SK-N-SH (cell line): Measurements from ENCODE around the gene TDP2. TPM values are rescaled to one million over a fixed set of nuclear protein-coding genes. Genes with fewer than 3 reads are reported as not detected.
"Not testable (repeated sequence)": the region's sequence is repeated elsewhere in the genome, so short reads cannot be mapped to it uniquely, and the experiment has no call there.

Source experiments
- CTCF ChIA-PET: fragments of 300-600, 350-600 bp; formaldehyde crosslinking; extraction: SDS; loops from one replicate; lab custom pipeline; 2021; lab: Yijun Ruan, JAX
- POLR2A ChIA-PET: fragments of 350-600 bp; sonication (Branson Sonifier 250); formaldehyde crosslinking; extraction: SDS; loops from one replicate; lab custom pipeline; 2020; ENCODE audit warnings: antibody characterized with exemption, inconsistent platforms; lab: Yijun Ruan, JAX
- DNase-seq: peaks from one replicate; pipeline ENCODE4 v3.0.0; 2012
- H2AFZ ChIP-seq: fragments of 200-600 bp; sonication (generic); 2 replicates; pipeline ENCODE4 v1.8.1; 2016; ENCODE audit warnings: antibody characterized with exemption, mild to moderate bottlenecking, low read depth
- H3F3A ChIP-seq: fragments of 200-600 bp; sonication (generic); replicated peaks from 2 replicates; pipeline ENCODE3; 2016; ENCODE audit warnings: antibody characterized with exemption, mild to moderate bottlenecking; ENCODE audit not compliant: insufficient read depth
- H3K27ac ChIP-seq, 2 experiments: fragments of 200-500 bp in 1 of 2; fragments of 200-600 bp in 1 of 2; sonication (Bioruptor generic) in 1 of 2; sonication (generic), shearing (Covaris generic) in 1 of 2; 2 replicates each; pipeline versions ENCODE4 v1.5.1 to v1.6.1; 2014 to 2016; ENCODE audit warnings: low read depth in 2 of 2, inconsistent platforms in 1 of 2, low read length in 1 of 2, mild to moderate bottlenecking in 1 of 2, mixed read lengths in 1 of 2
- H3K27me3 ChIP-seq: fragments of 200-600 bp; sonication (generic), shearing (Covaris generic); 2 replicates; pipeline ENCODE4 v1.6.1; 2016; ENCODE audit warnings: mixed run types; ENCODE audit not compliant: insufficient read depth
- H3K36me3 ChIP-seq, 2 experiments: fragments of 200-500 bp in 1 of 2; fragments of 200-600 bp in 1 of 2; sonication (Bioruptor generic) in 1 of 2; sonication (generic) in 1 of 2; replicated peaks in 1 of 2; 2 replicates each; pipeline versions ENCODE3 to v1.5.1; 2014 to 2016; ENCODE audit warnings: low read length in 1 of 2, mild to moderate bottlenecking in 1 of 2; ENCODE audit not compliant: insufficient read depth in 2 of 2, control insufficient read depth in 1 of 2
- H3K4me1 ChIP-seq, 2 experiments: fragments of 200-500 bp in 1 of 2; fragments of 200-600 bp in 1 of 2; sonication (Bioruptor generic) in 1 of 2; sonication (generic), shearing (Covaris generic) in 1 of 2; 2 replicates each; pipeline versions ENCODE4 v1.5.1 to v1.6.1; 2014 to 2016; ENCODE audit warnings: low read depth in 1 of 2, low read length in 1 of 2, mixed run types in 1 of 2; ENCODE audit not compliant: insufficient read depth in 2 of 2, control insufficient read depth in 1 of 2
- H3K4me2 ChIP-seq: fragments of 200-600 bp; sonication (generic), shearing (Covaris generic); 2 replicates; pipeline ENCODE4 v1.6.1; 2017; ENCODE audit warnings: mixed run types
- H3K4me3 ChIP-seq, 2 experiments: fragments of 200-500 bp in 1 of 2; fragments of 200-600 bp in 1 of 2; sonication (Bioruptor generic) in 1 of 2; sonication (generic), shearing (Covaris generic) in 1 of 2; 2 replicates each; pipeline versions ENCODE4 v1.5.1 to v1.8.1; 2014 to 2016; ENCODE audit warnings: low read depth in 2 of 2, inconsistent platforms in 1 of 2, low read length in 1 of 2, mild to moderate bottlenecking in 1 of 2, mixed read lengths in 1 of 2, moderate library complexity in 1 of 2
- H3K79me2 ChIP-seq: fragments of 200-600 bp; sonication (generic); 2 replicates; pipeline ENCODE4 v1.8.1; 2017; ENCODE audit warnings: mild to moderate bottlenecking; ENCODE audit not compliant: insufficient read depth
- H3K9ac ChIP-seq: fragments of 200-600 bp; sonication (generic); 2 replicates; pipeline ENCODE4 v1.6.1; 2017; ENCODE audit warnings: mixed run types
- H3K9me2 ChIP-seq: fragments of 200-600 bp; sonication (generic); 2 replicates; pipeline ENCODE4 v1.6.1; 2017; ENCODE audit warnings: mixed run types
- H3K9me3 ChIP-seq: fragments of 200-600 bp; sonication (generic); 2 replicates; pipeline ENCODE4 v1.6.1; 2017; ENCODE audit warnings: mixed run types, mild to moderate bottlenecking, moderate library complexity
- H4K20me1 ChIP-seq: fragments of 200-600 bp; sonication (generic); 2 replicates; pipeline ENCODE4 v1.6.1; 2017; ENCODE audit warnings: mild to moderate bottlenecking, mixed run types; ENCODE audit not compliant: insufficient read depth
- EP300 ChIP-seq, 2 experiments: IDR thresholded peaks; 2 replicates each; pipeline versions ENCODE4 v1.4.0 to v1.6.1; 2012; ENCODE audit warnings: borderline replicate concordance in 1 of 2, low read depth in 1 of 2, low read length in 1 of 2
- MEF2A ChIP-seq: IDR thresholded peaks from 2 replicates; pipeline ENCODE4 v1.4.0; 2012; ENCODE audit warnings: low read depth, borderline replicate concordance
- POLR2AphosphoS5 ChIP-seq: IDR thresholded peaks from 2 replicates; pipeline ENCODE4 v1.6.1; 2012; ENCODE audit warnings: low read depth, low read length
- RAD21 ChIP-seq: IDR thresholded peaks from 2 replicates; pipeline ENCODE4 v1.6.1; 2012; ENCODE audit warnings: mild to moderate bottlenecking, low read length
- RCOR1 ChIP-seq: fragments of 150-350 bp; IDR thresholded peaks from 2 replicates; pipeline ENCODE4 v1.6.1; 2017; ENCODE audit warnings: antibody characterized with exemption, low read length
- REST ChIP-seq: IDR thresholded peaks from 2 replicates; pipeline ENCODE4 v1.6.1; 2012; ENCODE audit warnings: mild to moderate bottlenecking, low read depth, low read length, moderate library complexity
- RFX5 ChIP-seq: IDR thresholded peaks from 2 replicates; pipeline ENCODE4 v1.6.1; 2012; ENCODE audit warnings: mild to moderate bottlenecking, improper control_type of control experiment, low read length
- RXRA ChIP-seq: IDR thresholded peaks from 2 replicates; pipeline ENCODE4 v1.4.0; 2012; ENCODE audit warnings: low read depth, mild to moderate bottlenecking, borderline replicate concordance
- SMC3 ChIP-seq: IDR thresholded peaks from 2 replicates; pipeline ENCODE4 v1.6.1; 2012; ENCODE audit warnings: low read depth, low read length, improper control_type of control experiment
- TCF12 ChIP-seq: IDR thresholded peaks from 2 replicates; pipeline ENCODE4 v1.4.0; 2012
- TEAD4 ChIP-seq: IDR thresholded peaks from 2 replicates; pipeline ENCODE4 v1.4.0; 2012; ENCODE audit warnings: mild to moderate bottlenecking, borderline replicate concordance; ENCODE audit not compliant: insufficient read depth
- WGBS: methylation state at CpG from one replicate; pipeline ENCODE4 v1.1.6; 2017; ENCODE audit warnings: low lambda C conversion rate; 5-methylcytosine and 5-hydroxymethylcytosine counted together
- polyA plus RNA-seq, 3 experiments: library from polyadenylated mRNA; depleted of rRNA; stranded (reverse); fragments of >200 nt; gene quantifications; 2 replicates each; pipeline ENCODE4 v1.2.3, GENCODE V29; 2012

Gene TDP2
- polyA plus RNA-seq, 1 of the 3 experiments (the other 2 are of a cell fraction): 20.0 TPM

DNA sequence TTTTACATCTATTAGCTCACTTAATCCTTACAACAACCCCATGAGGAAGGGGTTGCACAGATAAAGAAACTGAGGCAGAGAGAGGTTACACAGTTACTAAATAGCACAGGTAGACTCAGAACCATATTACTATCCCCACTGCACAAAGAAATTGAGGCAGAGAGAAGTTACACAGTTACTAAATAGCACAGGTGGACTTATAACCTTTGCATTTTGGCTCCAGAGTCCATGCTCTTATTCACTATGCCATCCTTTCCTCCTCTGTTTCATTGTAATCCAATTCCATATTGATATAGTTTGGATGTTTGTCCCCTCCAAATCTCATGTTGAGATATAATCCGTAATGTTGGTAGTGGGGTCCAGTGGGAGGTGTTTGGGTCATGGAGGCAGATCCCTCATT, 3.5 kb downstream of the TDP2 start (continued):
- no peak for TF ChIP-seq REST

- Histone ChIP-seq H2AFZ (no peak overlapping the region), H3K4me1 (peaks cover 6 to 9% of the 10 kb centered on the region in 2 experiments; a peak in 2 of 4 replicates), H3F3A (no peaks in the 10 kb centered on the region), H3K79me2 (peaks cover 49% of the 10 kb centered on the region), H3K4me3 (no peak overlapping the region), H3K9me2 (no peaks in the 10 kb centered on the region)
- 93% methylated on average over 10 of the region's 10 CpGs for WGBS
- POLR2A ChIA-PET: no interaction called here
- CTCF ChIA-PET: interaction anchor here (0.7 to 1.4 kb wide), 3 partner anchors 81 to 565 kb away, joined by 3 to 8 read pairs (median 4); no protein-coding TSS in a partner anchor
- TF ChIP-seq RXRA (no peak), POLR2AphosphoS5 (no peak), TEAD4 (no peak), MEF2A (no peak), SMC3 (no peak), TCF12 (no peak), EP300 (IDR thresholded peaks at IDR 0.05; ENCODE audit: borderline replicate concordance in 1 of 2, low read depth in 1 of 2, low read length in 1 of 2) (no peak), RAD21 (no peak), REST (no peak), RCOR1 (no peak), RFX5 (no peak)
- TF ChIP-seq, all 33 proteins: peak for 0
- Histone ChIP-seq H4K20me1 (no peaks in the 10 kb centered on the region), H3K9ac (no peak overlapping the region), H3K27ac (no peak overlapping the region), H3K9me3 (no peaks in the 10 kb centered on the region), H3K4me2 (no peak overlapping the region), H3K36me3 (peaks cover 54 to 57% of the 10 kb centered on the region in 2 experiments), H3K27me3 (no peaks in the 10 kb centered on the region)
- no peak for DNase-seq
Observed at GRCh38 chr6:24662236-24662635, 4.5 kb downstream of the TDP2 start.

DNA sequence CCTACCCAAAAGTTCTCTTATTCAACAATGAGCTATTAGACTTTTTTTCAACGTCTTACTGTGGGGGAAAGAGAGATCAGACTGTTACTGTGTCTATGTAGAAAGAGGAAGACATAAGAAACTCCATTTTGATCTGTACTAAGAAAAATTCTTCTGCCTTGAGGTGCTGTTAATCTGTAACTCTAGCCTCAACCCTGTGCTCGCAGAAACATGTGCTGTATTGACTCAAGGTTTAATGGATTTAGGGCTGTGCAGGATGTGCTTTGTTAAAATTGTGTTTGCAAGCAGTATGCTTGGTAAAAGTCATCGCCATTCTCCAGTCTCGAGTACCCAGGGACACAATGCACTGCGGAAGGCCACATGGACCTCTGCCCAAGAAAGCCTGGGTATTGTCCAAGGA, 4.9 kb downstream of the TDP2 start:
- H3K27ac ChIP-seq, H3K4me1 ChIP-seq, POLR2A ChIA-PET, H3K9me2 ChIP-seq, H3F3A ChIP-seq, H3K4me3 ChIP-seq, H3K9me3 ChIP-seq, H4K20me1 ChIP-seq, H3K27me3 ChIP-seq, H3K4me2 ChIP-seq, H2AFZ ChIP-seq, DNase-seq, H3K9ac ChIP-seq: not testable (repeated sequence)
- 79% methylated on average over 2 of the region's 5 CpGs for WGBS
- CTCF ChIA-PET: interaction anchor here (0.7 to 1.4 kb wide), 2 partner anchors 80 to 565 kb away, joined by 3 to 4 read pairs; no protein-coding TSS in a partner anchor
- peaks cover 49% of the 10 kb centered on the region for H3K79me2 ChIP-seq
- peaks cover 55 to 62% of the 10 kb centered on the region in 2 experiments for H3K36me3 ChIP-seq
